ENCODE measurements around the gene NFXL1. TPM values are rescaled to one million over a fixed set of nuclear protein-coding genes. Genes with fewer than 3 reads are reported as not detected.

NFXL1 gene
- total RNA-seq, 2 donors from 2014 or later, result 17.5 to 19.1 TPM

GRCh38 chr4:47915378-47915777 is 995 bp upstream of the NFXL1 start:
- no peak overlapping the region for H3K4me3 ChIP-seq
- WGBS, result 59% methylated on average over 3 of the region's 3 CpGs
- no peak for DNase-seq (ENCODE audit: low spot score)

DNA sequence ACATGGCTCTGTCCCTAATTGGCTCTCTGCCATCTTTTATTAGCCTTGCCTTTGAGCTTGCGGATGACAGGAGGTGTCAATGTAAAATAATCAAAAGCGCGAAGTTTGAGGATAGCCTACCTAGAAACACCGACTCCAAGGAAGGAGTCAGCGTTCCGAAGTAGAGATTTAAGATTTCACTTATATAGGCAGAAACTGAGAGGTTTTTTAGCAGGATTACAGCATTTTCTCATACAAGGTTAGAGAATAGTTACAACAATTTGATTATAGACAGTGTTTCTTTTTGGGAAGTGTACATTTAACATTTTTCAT is 499 bp upstream of the NFXL1 start:
- DNase-seq (ENCODE audit: low spot score), result no peak
- H3K4me1 ChIP-seq (replicated peaks), result no peaks in the 10 kb centered on the region
- H3K4me3 ChIP-seq, result peak overlapping the region; percentile 69 to 72
- no peaks in the 10 kb centered on the region for H3K36me3 ChIP-seq
- 1% methylated on average over 6 of the region's 6 CpGs for WGBS
- no peaks in the 10 kb centered on the region for H3K9me3 ChIP-seq
- no peak for TF ChIP-seq POLR2AphosphoS5 (IDR thresholded peaks at IDR 0.05)
- no peak for TF ChIP-seq POLR2A (IDR thresholded peaks at IDR 0.05)
- no peak for TF ChIP-seq CTCF (IDR thresholded peaks at IDR 0.05)
- intact Hi-C loops (cut with DNase I), result no loop called here
- peak overlapping the region; percentile 77 to 85 for H3K27ac ChIP-seq
- H3K27me3 ChIP-seq (replicated peaks; ENCODE audit: insufficient read depth), result no peaks in the 10 kb centered on the region

More at GRCh38 chr4:47915378-47915777, 995 bp upstream of the NFXL1 start:
- Histone ChIP-seq H3K36me3 (no peaks in the 10 kb centered on the region), H3K27ac (no peak overlapping the region), H3K27me3 (replicated peaks; ENCODE audit: insufficient read depth) (no peaks in the 10 kb centered on the region), H3K4me1 (replicated peaks) (no peaks in the 10 kb centered on the region), H3K9me3 (no peaks in the 10 kb centered on the region)
- TF ChIP-seq CTCF (IDR thresholded peaks at IDR 0.05) (no peak), POLR2A (IDR thresholded peaks at IDR 0.05) (no peak), POLR2AphosphoS5 (IDR thresholded peaks at IDR 0.05) (no peak)
- intact Hi-C loops (cut with DNase I), result no loop called here

GRCh38 chr4:47913861-47914219 is 543 bp downstream of the NFXL1 start:
- peak overlapping the region; percentile 77 to 85 for H3K27ac ChIP-seq
- no peaks in the 10 kb centered on the region for H3K36me3 ChIP-seq
- peak overlapping the region; percentile 69 to 72 for H3K4me3 ChIP-seq
- under 1% methylated on average over 29 of the region's 29 CpGs for WGBS
- intact Hi-C loops (cut with DNase I), result no loop called here
- H3K9me3 ChIP-seq, result no peaks in the 10 kb centered on the region
- peak; percentile 40 for DNase-seq (ENCODE audit: low spot score)
- H3K27me3 ChIP-seq (replicated peaks; ENCODE audit: insufficient read depth), result no peaks in the 10 kb centered on the region
- TF ChIP-seq POLR2A (IDR thresholded peaks at IDR 0.05), result no peak
- TF ChIP-seq POLR2AphosphoS5 (IDR thresholded peaks at IDR 0.05), result no peak
- TF ChIP-seq CTCF (IDR thresholded peaks at IDR 0.05), result no peak
- H3K4me1 ChIP-seq (replicated peaks), result no peaks in the 10 kb centered on the region

- peak overlapping the region; percentile 69 to 72 for H3K4me3 ChIP-seq
- 8% methylated on average over 4 of the region's 4 CpGs for WGBS
- no peaks in the 10 kb centered on the region for H3K27me3 ChIP-seq (replicated peaks; ENCODE audit: insufficient read depth)
- H3K4me1 ChIP-seq (replicated peaks), result no peaks in the 10 kb centered on the region
- DNase-seq (ENCODE audit: low spot score), result no peak
- peak overlapping the region; percentile 77 to 85 for H3K27ac ChIP-seq
- no peaks in the 10 kb centered on the region for H3K9me3 ChIP-seq
- H3K36me3 ChIP-seq, result no peaks in the 10 kb centered on the region
- intact Hi-C loops (cut with DNase I), result no loop called here
- TF ChIP-seq CTCF (IDR thresholded peaks at IDR 0.05) (no peak), POLR2AphosphoS5 (IDR thresholded peaks at IDR 0.05) (no peak), POLR2A (IDR thresholded peaks at IDR 0.05) (no peak)
Observed at GRCh38 chr4:47913330-47913729, 1.1 kb downstream of the NFXL1 start.

- H3K27ac ChIP-seq, result no peak overlapping the region
- no peaks in the 10 kb centered on the region for H3K4me1 ChIP-seq (replicated peaks)
- H3K9me3 ChIP-seq, result no peaks in the 10 kb centered on the region
- no peaks in the 10 kb centered on the region for H3K27me3 ChIP-seq (replicated peaks; ENCODE audit: insufficient read depth)
- DNase-seq (ENCODE audit: low spot score), result no peak
- 23% methylated on average over 1 of the region's 1 CpG for WGBS
- no peak overlapping the region for H3K4me3 ChIP-seq
- no peak for TF ChIP-seq CTCF (IDR thresholded peaks at IDR 0.05)
- no peak for TF ChIP-seq POLR2AphosphoS5 (IDR thresholded peaks at IDR 0.05)
- TF ChIP-seq POLR2A (IDR thresholded peaks at IDR 0.05), result no peak
- intact Hi-C loops (cut with DNase I), result no loop called here
- no peaks in the 10 kb centered on the region for H3K36me3 ChIP-seq
Observed at GRCh38 chr4:47907089-47907646, 7.2 kb downstream of the NFXL1 start.

All from prostate gland (tissue), 2 donors.